Brain microvascular endothelial cell (primary cell): ENCODE measurements around the gene XRCC6.

Source experiments
- DNase-seq: peaks from one replicate; pipeline ENCODE4 v3.0.0-alpha.2; 2020
- H3K27ac ChIP-seq: fragments of 250-450 bp; sonication (Bioruptor Pico); 2 replicates; pipeline ENCODE4 v1.5.1; 2020; ENCODE audit warnings: mild to moderate bottlenecking, moderate library complexity
- H3K27me3 ChIP-seq: fragments of 250-450 bp; sonication (Bioruptor Pico); replicated peaks from 2 replicates; pipeline ENCODE4 v1.5.1; 2020; ENCODE audit warnings: mild to moderate bottlenecking
- H3K36me3 ChIP-seq: fragments of 250-450 bp; sonication (Bioruptor Pico); replicated peaks from 2 replicates; pipeline ENCODE4 v1.5.1; 2020; ENCODE audit warnings: mild to moderate bottlenecking
- H3K4me3 ChIP-seq: 2 replicates; pipeline ENCODE4 v1.5.1; 2011; ENCODE audit warnings: low read depth, mild to moderate bottlenecking, control low read depth, low read length, moderate library complexity
- in situ Hi-C: cut with HindIII; loops from 2 replicates; pipeline ENCODE4 v1.10.0; 2017; ENCODE audit warnings: low sequenced_read_pairs, low pct_ligation_motif_present
- TF ChIP-seq, protein P1 (sequence below): IDR thresholded peaks from 2 replicates; pipeline ENCODE4 v1.5.1; 2011; ENCODE audit warnings: low read depth, mild to moderate bottlenecking, moderate library complexity, low read length, control low read depth, inconsistent platforms; ENCODE audit errors: missing control alignments

Gene XRCC6

DNA sequence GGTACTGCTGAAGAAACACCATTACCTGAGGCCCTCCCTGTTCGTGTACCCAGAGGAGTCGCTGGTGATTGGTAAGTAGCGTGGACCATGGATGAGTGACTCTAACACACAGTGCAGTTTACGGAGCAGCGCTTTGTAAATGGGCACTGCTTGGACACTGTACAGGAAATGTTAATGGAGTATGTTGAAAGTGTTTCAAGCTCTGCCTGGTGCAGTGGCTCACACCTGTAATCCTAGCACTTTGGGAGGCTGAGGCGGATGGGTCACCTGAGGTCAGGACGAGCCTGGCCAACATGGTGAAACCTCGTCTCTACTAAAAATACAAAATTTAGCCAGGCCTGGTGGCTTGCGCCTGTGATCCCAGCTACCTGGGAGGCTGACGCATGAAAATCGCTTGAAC is 29.7 kb downstream of the XRCC6 start:
- Histone ChIP-seq H3K27ac (no peak overlapping the region), H3K4me3 (no peak overlapping the region), H3K27me3 (no peaks in the 10 kb centered on the region), H3K36me3 (peaks cover 81% of the 10 kb centered on the region)
- in situ Hi-C loops, result no loop called here
- DNase-seq, result no peak
- TF ChIP-seq, protein P1, sequence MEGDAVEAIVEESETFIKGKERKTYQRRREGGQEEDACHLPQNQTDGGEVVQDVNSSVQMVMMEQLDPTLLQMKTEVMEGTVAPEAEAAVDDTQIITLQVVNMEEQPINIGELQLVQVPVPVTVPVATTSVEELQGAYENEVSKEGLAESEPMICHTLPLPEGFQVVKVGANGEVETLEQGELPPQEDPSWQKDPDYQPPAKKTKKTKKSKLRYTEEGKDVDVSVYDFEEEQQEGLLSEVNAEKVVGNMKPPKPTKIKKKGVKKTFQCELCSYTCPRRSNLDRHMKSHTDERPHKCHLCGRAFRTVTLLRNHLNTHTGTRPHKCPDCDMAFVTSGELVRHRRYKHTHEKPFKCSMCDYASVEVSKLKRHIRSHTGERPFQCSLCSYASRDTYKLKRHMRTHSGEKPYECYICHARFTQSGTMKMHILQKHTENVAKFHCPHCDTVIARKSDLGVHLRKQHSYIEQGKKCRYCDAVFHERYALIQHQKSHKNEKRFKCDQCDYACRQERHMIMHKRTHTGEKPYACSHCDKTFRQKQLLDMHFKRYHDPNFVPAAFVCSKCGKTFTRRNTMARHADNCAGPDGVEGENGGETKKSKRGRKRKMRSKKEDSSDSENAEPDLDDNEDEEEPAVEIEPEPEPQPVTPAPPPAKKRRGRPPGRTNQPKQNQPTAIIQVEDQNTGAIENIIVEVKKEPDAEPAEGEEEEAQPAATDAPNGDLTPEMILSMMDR, result no peak

DNA sequence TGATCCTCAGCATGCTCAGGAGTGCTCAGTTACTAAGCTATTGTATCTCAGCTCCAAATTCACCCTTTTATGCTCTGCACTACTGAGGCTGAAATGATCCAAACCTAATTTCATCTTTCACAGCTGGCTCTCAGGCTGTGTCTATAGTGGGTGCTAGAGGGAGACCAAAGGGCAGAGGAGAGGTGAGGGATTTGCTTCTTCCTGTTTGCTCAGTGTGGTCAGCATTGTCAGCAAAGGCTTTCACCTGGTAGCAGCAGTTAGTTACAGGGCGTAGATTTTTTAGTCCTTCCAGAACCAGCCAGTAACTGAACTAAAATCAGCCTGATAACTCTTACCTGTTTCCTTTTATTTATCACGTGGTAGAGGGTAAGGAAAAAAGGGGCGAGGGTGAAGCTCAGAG is 33.2 kb downstream of the XRCC6 start:
- peaks cover 85% of the 10 kb centered on the region for H3K36me3 ChIP-seq
- H3K4me3 ChIP-seq, result no peak overlapping the region
- no peak for DNase-seq
- in situ Hi-C loops, result no loop called here
- H3K27me3 ChIP-seq, result no peaks in the 10 kb centered on the region
- H3K27ac ChIP-seq, result no peak overlapping the region
- TF ChIP-seq, protein P1, result no peak

GRCh38 chr22:41656556-41656955 is 35.5 kb downstream of the XRCC6 start:
- TF ChIP-seq, protein P1, result no peak
- no peaks in the 10 kb centered on the region for H3K27me3 ChIP-seq
- H3K27ac ChIP-seq, result no peak overlapping the region
- peaks cover 90% of the 10 kb centered on the region for H3K36me3 ChIP-seq
- in situ Hi-C loops, result no loop called here
- no peak for DNase-seq
- H3K4me3 ChIP-seq, result no peak overlapping the region

GRCh38 chr22:41657709-41658108 is 36.6 kb downstream of the XRCC6 start:
- in situ Hi-C loops, result no loop called here
- Histone ChIP-seq H3K36me3 (peaks cover 90% of the 10 kb centered on the region), H3K4me3 (no peak overlapping the region), H3K27me3 (no peaks in the 10 kb centered on the region), H3K27ac (no peak overlapping the region)
- TF ChIP-seq, protein P1, result no peak
- DNase-seq, result no peak

DNA sequence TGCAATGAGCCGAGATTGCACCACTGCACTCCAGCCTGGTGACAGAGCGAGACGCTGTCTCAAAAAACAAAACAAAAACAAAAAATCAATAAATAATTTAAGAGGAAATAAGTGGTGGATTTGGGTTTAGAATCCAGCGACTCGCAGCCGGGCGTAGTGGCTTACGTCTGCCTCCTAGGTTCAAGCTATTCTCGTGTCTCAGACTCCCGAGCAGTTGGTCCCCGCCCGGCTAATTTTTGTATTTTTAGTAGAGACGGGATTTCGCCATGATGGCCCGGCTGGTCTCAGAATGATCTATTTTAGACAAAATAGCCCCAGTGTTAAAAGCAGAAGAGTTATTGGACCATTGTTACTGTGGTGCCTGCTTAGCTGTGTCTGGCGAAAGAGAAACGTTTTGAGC is 37.8 kb downstream of the XRCC6 start:
- H3K27ac ChIP-seq, result no peak overlapping the region
- no peak for DNase-seq
- in situ Hi-C loops, result no loop called here
- no peak overlapping the region for H3K4me3 ChIP-seq
- H3K36me3 ChIP-seq, result peaks cover 88% of the 10 kb centered on the region
- TF ChIP-seq, protein P1, result no peak
- no peaks in the 10 kb centered on the region for H3K27me3 ChIP-seq

DNA sequence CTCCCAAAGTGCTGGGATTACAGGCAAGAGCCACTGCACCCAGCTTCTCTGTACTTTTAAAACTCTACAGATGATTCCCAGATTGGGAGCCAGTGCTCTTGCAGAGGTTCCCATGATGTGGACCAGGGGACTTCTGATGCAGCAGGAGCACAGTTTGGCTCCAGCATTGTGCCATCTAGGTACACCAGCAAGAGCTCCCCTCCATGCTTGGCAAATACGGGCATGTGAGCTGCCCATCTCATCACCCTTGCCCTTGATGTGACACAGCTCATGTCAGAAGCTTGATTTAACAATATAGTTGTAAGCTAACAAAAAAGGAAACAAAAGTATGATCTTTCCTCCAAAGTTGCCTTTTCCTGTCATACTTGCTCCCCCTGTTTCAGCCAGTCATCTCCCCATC is 38.8 kb downstream of the XRCC6 start:
- in situ Hi-C loops, result no loop called here
- TF ChIP-seq, protein P1, result no peak
- Histone ChIP-seq H3K36me3 (peaks cover 85% of the 10 kb centered on the region), H3K27ac (no peak overlapping the region), H3K27me3 (no peaks in the 10 kb centered on the region), H3K4me3 (no peak overlapping the region)
- no peak for DNase-seq
